Measurements from ENCODE around the gene MLXIP.
"Not testable (repeated sequence)": the region's sequence is repeated elsewhere in the genome, so short reads cannot be mapped to it uniquely, and the experiment has no call there.

MLXIP gene

DNA sequence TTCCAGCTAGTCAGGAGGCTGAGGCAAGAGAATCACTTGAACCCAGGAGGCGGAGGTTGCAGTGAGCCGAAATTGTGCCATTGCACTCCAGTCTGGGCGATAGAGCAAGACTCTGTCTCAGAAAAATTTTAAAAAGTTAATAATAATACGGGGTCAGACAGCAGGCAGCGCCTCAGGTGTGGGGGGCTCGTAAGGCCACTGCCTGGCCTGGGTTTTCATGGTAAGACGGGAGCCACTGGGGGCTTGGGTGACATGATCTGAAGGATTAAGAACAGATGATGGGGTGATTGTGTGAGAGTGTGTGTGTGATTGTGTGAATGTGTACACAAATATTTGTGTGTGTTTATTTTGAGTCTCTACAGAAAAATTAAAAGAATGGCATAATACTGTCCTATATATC, 33.3 kb upstream of the MLXIP start:
- H3K4me1 ChIP-seq (ENCODE audit: insufficient read depth, low read length): no peaks in the 10 kb centered on the region
- peaks cover 17% of the 10 kb centered on the region; the same call in 1 of the 2 replicates for H3K36me3 ChIP-seq (ENCODE audit: insufficient read depth, low read length)
- H3K9ac ChIP-seq (ENCODE audit: low read depth, low read length): no peak overlapping the region

GRCh38 chr12:122046145-122046544, 32.4 kb upstream of the MLXIP start:
- no peaks in the 10 kb centered on the region for H3K4me1 ChIP-seq (ENCODE audit: insufficient read depth, low read length)
- peaks cover 17% of the 10 kb centered on the region; the same call in 1 of the 2 replicates for H3K36me3 ChIP-seq (ENCODE audit: insufficient read depth, low read length)
- peaks cover 15% of the 10 kb centered on the region; the same call in 1 of the 2 replicates for H3K9me3 ChIP-seq (ENCODE audit: control insufficient read depth, insufficient read depth, low read length)
- no peak overlapping the region for H3K9ac ChIP-seq (ENCODE audit: low read depth, low read length)

More for the DNA sequence above, 33.3 kb upstream of the MLXIP start:
- H3K9me3 ChIP-seq (ENCODE audit: control insufficient read depth, insufficient read depth, low read length): peaks cover 15% of the 10 kb centered on the region; the same call in 1 of the 2 replicates

DNA sequence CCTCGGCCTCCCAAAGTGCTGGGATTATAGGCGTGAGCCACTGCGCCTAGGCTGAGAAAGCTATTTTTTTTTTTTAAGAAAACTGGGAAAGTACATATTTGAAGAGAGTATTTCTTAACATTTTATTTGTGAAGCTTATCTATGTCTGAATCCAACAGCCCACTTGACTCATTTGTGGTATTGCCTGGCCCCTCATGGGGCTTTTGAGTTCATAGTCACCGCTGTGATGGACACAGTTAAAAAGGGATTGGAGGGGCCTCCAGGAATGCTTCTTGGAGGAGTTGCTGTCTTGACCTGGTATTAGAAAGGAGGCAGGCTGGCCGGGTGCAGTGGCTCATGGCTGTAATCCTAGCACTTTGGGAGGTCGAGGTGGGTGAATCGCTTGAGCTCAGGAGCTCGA, 30.4 kb upstream of the MLXIP start:
- no peaks in the 10 kb centered on the region for H3K4me1 ChIP-seq (ENCODE audit: insufficient read depth, low read length)
- H3K9ac ChIP-seq (ENCODE audit: low read depth, low read length): no peak overlapping the region
- H3K36me3 ChIP-seq (ENCODE audit: insufficient read depth, low read length): peaks cover 12% of the 10 kb centered on the region; the same call in 1 of the 2 replicates
- H3K9me3 ChIP-seq (ENCODE audit: control insufficient read depth, insufficient read depth, low read length): peaks cover 15% of the 10 kb centered on the region; the same call in 1 of the 2 replicates

- Histone ChIP-seq H3K4me1 (ENCODE audit: insufficient read depth, low read length) (no peaks in the 10 kb centered on the region), H3K9me3 (ENCODE audit: control insufficient read depth, insufficient read depth, low read length) (peaks cover 10% of the 10 kb centered on the region; the same call in 1 of the 2 replicates), H3K9ac (ENCODE audit: low read depth, low read length) (no peak overlapping the region), H3K36me3 (ENCODE audit: insufficient read depth, low read length) (peaks cover 12% of the 10 kb centered on the region; the same call in 1 of the 2 replicates)
Measured at GRCh38 chr12:122049827-122050226, 28.7 kb upstream of the MLXIP start.

DNA sequence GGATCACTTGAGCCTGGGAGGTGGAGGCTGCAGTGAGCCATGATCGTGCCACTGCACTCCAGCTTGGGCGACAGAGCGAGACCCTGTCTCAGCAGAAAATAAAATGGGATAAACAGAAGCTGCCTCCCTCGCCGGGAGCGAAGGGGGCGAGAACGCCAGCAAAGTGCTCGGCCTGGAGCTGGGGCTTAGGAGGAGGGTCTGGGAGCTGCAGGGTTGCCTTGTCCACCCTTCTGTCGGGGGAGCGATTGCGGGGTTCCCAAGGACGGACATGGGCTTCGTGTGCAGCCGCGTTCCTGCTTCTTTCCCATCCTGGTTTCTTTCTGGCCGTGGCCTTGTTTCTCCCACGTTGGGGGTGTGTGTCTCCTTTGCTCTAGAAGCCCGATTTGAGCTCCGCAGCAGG, 27.9 kb upstream of the MLXIP start:
- no peaks in the 10 kb centered on the region for H3K4me1 ChIP-seq (ENCODE audit: insufficient read depth, low read length)
- peaks cover 8% of the 10 kb centered on the region; the same call in 1 of the 2 replicates for H3K36me3 ChIP-seq (ENCODE audit: insufficient read depth, low read length)
- H3K9me3 ChIP-seq (ENCODE audit: control insufficient read depth, insufficient read depth, low read length): 0 out of 2 replicates have a peak, but pooled peaks cover 4% of the 10 kb centered on the region
- H3K9ac ChIP-seq (ENCODE audit: low read depth, low read length): no peak overlapping the region

DNA sequence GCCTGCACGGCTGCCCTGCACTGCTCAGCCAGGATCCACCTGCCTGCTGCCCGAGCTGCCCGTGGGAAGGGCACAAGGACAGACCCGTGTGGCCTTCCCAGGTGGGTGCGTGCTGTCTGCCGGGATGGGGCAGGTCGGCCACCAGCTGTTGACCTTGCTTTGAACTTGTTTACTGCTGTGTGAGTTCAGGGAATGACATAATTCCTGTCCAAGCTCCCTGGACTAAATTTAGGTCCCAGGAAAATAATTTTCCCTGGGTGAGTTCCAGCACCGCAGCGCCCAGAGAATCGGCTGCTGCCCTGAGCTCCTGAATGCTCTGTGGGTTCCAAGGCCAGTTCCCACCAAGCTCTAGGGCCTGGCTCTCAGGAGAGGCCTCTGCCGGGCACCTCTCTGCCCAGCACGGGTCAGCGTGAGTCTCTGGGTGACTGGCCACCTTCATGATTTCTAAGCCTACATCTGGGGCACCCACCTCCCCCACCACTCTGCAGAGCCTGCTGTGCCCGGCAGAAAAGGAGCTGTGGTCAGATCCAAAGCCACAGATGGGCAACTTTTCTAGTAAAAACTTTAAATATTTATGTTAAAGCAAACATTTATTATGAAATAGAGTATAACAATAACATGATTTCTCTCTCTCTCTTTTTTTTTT, 27.2 kb upstream of the MLXIP start:
- H3K36me3 ChIP-seq (ENCODE audit: insufficient read depth, low read length): peaks cover 3% of the 10 kb centered on the region; the same call in 1 of the 2 replicates
- no peak overlapping the region for H3K9ac ChIP-seq (ENCODE audit: low read depth, low read length)
- no peaks in the 10 kb centered on the region for H3K9me3 ChIP-seq (ENCODE audit: control insufficient read depth, insufficient read depth, low read length)
- H3K4me1 ChIP-seq (ENCODE audit: insufficient read depth, low read length): no peaks in the 10 kb centered on the region

- no peaks in the 10 kb centered on the region for H3K9me3 ChIP-seq (ENCODE audit: control insufficient read depth, insufficient read depth, low read length)
- H3K4me1 ChIP-seq (ENCODE audit: insufficient read depth, low read length): no peaks in the 10 kb centered on the region
- no peak overlapping the region for H3K9ac ChIP-seq (ENCODE audit: low read depth, low read length)
- 0 out of 2 replicates have a peak, but pooled peaks cover 2% of the 10 kb centered on the region for H3K36me3 ChIP-seq (ENCODE audit: insufficient read depth, low read length)
Measured at GRCh38 chr12:122052285-122052684, 26.3 kb upstream of the MLXIP start.

DNA sequence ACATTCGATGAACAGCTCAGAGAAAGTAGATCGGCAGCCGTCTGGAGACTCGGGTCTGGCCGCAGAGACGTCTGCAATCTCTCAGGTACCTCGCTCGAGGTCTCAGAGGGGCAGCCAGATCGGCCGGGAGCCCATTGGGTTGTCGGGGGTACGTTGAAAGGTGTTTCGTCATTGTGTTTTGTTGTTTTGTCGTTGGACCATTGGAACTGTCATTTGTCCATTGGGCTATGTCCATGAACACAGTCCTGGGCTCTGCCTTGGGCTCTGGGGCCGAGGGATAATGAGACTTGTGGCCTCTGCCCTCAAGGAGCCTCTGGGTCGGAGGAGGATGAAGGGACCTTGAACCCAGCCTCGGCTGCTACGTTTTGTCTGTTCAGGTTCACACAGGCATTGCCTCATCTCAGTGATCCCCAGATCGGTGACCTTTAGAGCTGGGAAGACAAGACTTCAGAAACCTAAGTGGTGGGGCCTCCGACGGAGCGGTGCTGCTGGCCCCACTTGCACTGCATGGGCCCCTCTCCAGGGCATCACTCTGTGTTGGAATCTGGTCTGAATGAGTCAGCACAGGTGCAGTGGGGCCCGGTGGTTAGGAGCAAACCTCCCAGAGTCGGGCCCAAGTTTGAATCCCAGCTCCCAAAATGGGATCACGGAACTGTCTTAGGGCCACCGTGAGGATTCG, 23.6 kb upstream of the MLXIP start:
- no peaks in the 10 kb centered on the region for H3K4me1 ChIP-seq (ENCODE audit: insufficient read depth, low read length)
- peaks cover 4% of the 10 kb centered on the region; the same call in 1 of the 2 replicates for H3K36me3 ChIP-seq (ENCODE audit: insufficient read depth, low read length)
- H3K9ac ChIP-seq (ENCODE audit: low read depth, low read length): no peak overlapping the region
- no peaks in the 10 kb centered on the region for H3K9me3 ChIP-seq (ENCODE audit: control insufficient read depth, insufficient read depth, low read length)

- not testable (repeated sequence) for H3K9me3 ChIP-seq (ENCODE audit: control insufficient read depth, insufficient read depth, low read length); H3K36me3 ChIP-seq (ENCODE audit: insufficient read depth, low read length); H3K9ac ChIP-seq (ENCODE audit: low read depth, low read length); H3K4me1 ChIP-seq (ENCODE audit: insufficient read depth, low read length)
Measured at GRCh38 chr12:122056406-122056805, 22.1 kb upstream of the MLXIP start.

- no peaks in the 10 kb centered on the region for H3K9me3 ChIP-seq (ENCODE audit: control insufficient read depth, insufficient read depth, low read length)
- H3K36me3 ChIP-seq (ENCODE audit: insufficient read depth, low read length): peaks cover 4% of the 10 kb centered on the region; the same call in 1 of the 2 replicates
- H3K9ac ChIP-seq (ENCODE audit: low read depth, low read length): no peak overlapping the region
- H3K4me1 ChIP-seq (ENCODE audit: insufficient read depth, low read length): no peaks in the 10 kb centered on the region
Measured at GRCh38 chr12:122057007-122057735, 21.4 kb upstream of the MLXIP start.

- Histone ChIP-seq H3K4me1 (ENCODE audit: insufficient read depth, low read length) (peaks cover 3% of the 10 kb centered on the region), H3K36me3 (ENCODE audit: insufficient read depth, low read length) (peaks cover 4% of the 10 kb centered on the region; the same call in 1 of the 2 replicates), H3K9me3 (ENCODE audit: control insufficient read depth, insufficient read depth, low read length) (no peaks in the 10 kb centered on the region), H3K9ac (ENCODE audit: low read depth, low read length) (no peak overlapping the region)
Measured at GRCh38 chr12:122057769-122058168, 20.8 kb upstream of the MLXIP start.

GRCh38 chr12:122058549-122059149, 19.9 kb upstream of the MLXIP start:
- H3K9me3 ChIP-seq (ENCODE audit: control insufficient read depth, insufficient read depth, low read length): no peaks in the 10 kb centered on the region
- no peak overlapping the region for H3K9ac ChIP-seq (ENCODE audit: low read depth, low read length)
- peaks cover 6% of the 10 kb centered on the region for H3K4me1 ChIP-seq (ENCODE audit: insufficient read depth, low read length)
- H3K36me3 ChIP-seq (ENCODE audit: insufficient read depth, low read length): peaks cover 4% of the 10 kb centered on the region; the same call in 1 of the 2 replicates

DNA sequence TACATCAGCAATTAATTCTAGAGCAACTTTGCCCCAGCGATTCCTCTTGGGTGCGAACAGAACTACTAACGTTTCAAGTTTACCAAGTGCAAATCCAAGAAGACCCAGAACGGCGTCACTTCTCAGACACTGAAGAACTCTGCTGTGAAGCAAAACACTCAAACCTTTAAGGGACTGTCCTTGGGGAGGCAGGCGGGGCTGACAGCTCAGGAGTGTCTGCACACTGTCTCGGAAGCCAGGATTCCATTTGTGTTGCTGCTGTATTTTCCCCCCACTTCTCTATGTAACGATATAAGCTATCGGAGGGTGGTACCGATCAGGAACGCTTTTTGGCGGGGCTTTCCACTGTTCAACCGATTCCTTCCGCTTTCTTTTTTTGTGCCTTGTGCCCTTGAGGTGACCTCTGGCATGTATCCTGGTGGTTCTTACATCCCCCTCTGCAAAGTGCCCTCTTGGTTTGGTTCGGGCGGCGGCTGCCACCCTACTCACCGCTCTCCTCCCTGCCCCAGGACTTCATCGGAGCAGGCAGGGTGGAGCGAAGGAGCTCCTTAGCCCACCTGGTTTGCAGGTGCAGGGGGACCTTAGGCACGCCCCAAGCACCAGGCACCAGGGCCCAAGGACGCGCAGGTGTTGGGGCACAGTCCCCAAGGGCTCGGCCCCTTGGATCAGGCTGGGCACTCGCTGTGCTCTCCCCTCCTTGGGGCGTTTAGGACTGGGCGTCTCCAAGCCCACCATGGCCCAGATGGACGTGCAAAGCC, 19.2 kb upstream of the MLXIP start:
- H3K9ac ChIP-seq (ENCODE audit: low read depth, low read length): no peak overlapping the region
- H3K4me1 ChIP-seq (ENCODE audit: insufficient read depth, low read length): peaks cover 6% of the 10 kb centered on the region
- H3K36me3 ChIP-seq (ENCODE audit: insufficient read depth, low read length): peaks cover 4% of the 10 kb centered on the region; the same call in 1 of the 2 replicates
- H3K9me3 ChIP-seq (ENCODE audit: control insufficient read depth, insufficient read depth, low read length): no peaks in the 10 kb centered on the region

All from ES-I3 (cell line).